Measurements from ENCODE around the gene OCSTAMP.

DNA sequence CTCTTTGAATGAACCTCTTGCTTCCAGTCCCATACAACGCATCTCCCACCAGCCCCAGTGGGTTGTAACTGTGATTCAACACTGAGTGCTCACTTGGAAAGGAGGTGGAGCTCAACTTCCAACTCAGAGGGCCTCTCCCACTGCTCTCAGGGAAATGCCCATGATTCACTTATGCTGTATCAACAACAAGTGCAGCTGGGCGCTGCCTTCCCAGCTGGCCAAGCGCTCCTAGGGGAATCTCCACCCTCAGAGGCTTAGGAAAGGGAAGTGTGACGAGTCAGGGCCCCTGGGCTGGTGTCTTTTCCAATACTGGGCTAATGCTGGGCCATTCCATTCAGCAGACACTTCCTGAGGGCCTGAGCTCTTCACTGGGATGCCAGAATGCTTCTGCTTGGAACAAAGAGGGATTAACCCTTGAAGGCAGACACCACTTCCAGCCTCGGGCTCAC is 8.1 kb upstream of the OCSTAMP start:
- TF ChIP-seq LEF1 (IDR thresholded peaks at IDR 0.05; ENCODE audit: borderline replicate concordance) = no peak
- no peak for TF ChIP-seq ZNF384 (IDR thresholded peaks at IDR 0.05)
- no peak for TF ChIP-seq FOXM1 (IDR thresholded peaks at IDR 0.05; ENCODE audit: borderline replicate concordance)
- no peak for TF ChIP-seq ARNT (IDR thresholded peaks at IDR 0.05)
- no peak for TF ChIP-seq SP1 (IDR thresholded peaks at IDR 0.05)
- TF ChIP-seq FOXA1 (IDR thresholded peaks at IDR 0.05) = no peak
- no peak for TF ChIP-seq BHLHE40 (IDR thresholded peaks at IDR 0.05; ENCODE audit: borderline replicate concordance)
- TF ChIP-seq FOXK2 (IDR thresholded peaks at IDR 0.05) = no peak
